ENCODE results near the gene AOC2. TPM values are rescaled to one million over a fixed set of nuclear protein-coding genes. Genes with fewer than 3 reads are reported as not detected.
A peak's percentile ranks its signal among the peaks of the same experiment; 100 is the strongest.

AOC2 gene
- total and polyA plus RNA-seq, 2 of the 13 experiments (the other 11 are each of a cell fraction or from before 2014, with no cell fraction given) = 1.2 to 3.3 TPM

GRCh38 chr17:42891539-42892152, 47.3 kb downstream of the AOC2 start (continued):
- TF ChIP-seq ZNF710 (CRISPR knock-in tag; IDR thresholded peaks at IDR 0.05; ENCODE audit: borderline replicate concordance) (peak; percentile 61; the same call in 1 of the 2 replicates), MEF2D (CRISPR knock-in tag; IDR thresholded peaks at IDR 0.05) (peak; percentile 97), TMF1 (CRISPR knock-in tag; IDR thresholded peaks at IDR 0.05; ENCODE audit: low read depth) (no peak), BRF2 (CRISPR knock-in tag; IDR thresholded peaks at IDR 0.05) (0 out of 2 replicates have a peak, but pooled peaks have one; percentile 43), KDM6A (CRISPR knock-in tag; IDR thresholded peaks at IDR 0.05; ENCODE audit: low read depth) (peak; percentile 36; the same call in 1 of the 2 replicates), GMEB2 (CRISPR knock-in tag; IDR thresholded peaks at IDR 0.05; ENCODE audit: low read depth) (no peak), ZNF414 (CRISPR knock-in tag; IDR thresholded peaks at IDR 0.05) (0 out of 2 replicates have a peak, but pooled peaks have one; percentile 32), SAP130 (CRISPR knock-in tag; IDR thresholded peaks at IDR 0.05; ENCODE audit: low read depth) (peak; percentile 66), NR0B2 (CRISPR knock-in tag; IDR thresholded peaks at IDR 0.05) (no peak), ZNF292 (CRISPR knock-in tag; IDR thresholded peaks at IDR 0.05; ENCODE audit: borderline replicate concordance, low read depth) (peak; percentile 91; the same call in 1 of the 2 replicates), NPAS2 (CRISPR knock-in tag; IDR thresholded peaks at IDR 0.05; ENCODE audit: borderline replicate concordance) (no peak), ZNF75D (CRISPR knock-in tag; IDR thresholded peaks at IDR 0.05; ENCODE audit: borderline replicate concordance) (no peak), ZKSCAN8 (CRISPR knock-in tag; IDR thresholded peaks at IDR 0.05; ENCODE audit: borderline replicate concordance) (no peak; the same call in 1 of the 2 replicates), KDM4B (CRISPR knock-in tag; IDR thresholded peaks at IDR 0.05) (no peak), FOXA1 (IDR thresholded peaks at IDR 0.05) (no peak), FOXA1 (CRISPR knock-in tag; IDR thresholded peaks at IDR 0.05) (peak; percentile 63), ARID4A (CRISPR knock-in tag; IDR thresholded peaks at IDR 0.05; ENCODE audit: borderline replicate concordance) (peak; percentile 24; the same call in 1 of the 2 replicates)

All from HepG2 (cell line).